CD4-positive, CD25-positive, alpha-beta regulatory T cell (primary cell): ENCODE data around the gene RAD51B. TPM values are rescaled to one million over a fixed set of nuclear protein-coding genes. Genes with fewer than 3 reads are reported as not detected.

Experiments
- ATAC-seq, 2 donors: fragments of 150-1000 bp; cut with Tn5 transposase; one replicate each; pipeline ENCODE4 v1.10.0; 2021; ENCODE audit warnings: low read depth in 2 of 2, moderate number of reproducible peaks in 2 of 2, moderate library complexity in 1 of 2
- DNase-seq, 3 donors: peaks; one replicate each; pipeline versions ENCODE4 v3.0.0 to v3.0.0-alpha.2; 2012 to 2022; ENCODE audit warnings: mixed read lengths in 1 of 3
- H3K27ac ChIP-seq: one replicate; pipeline ENCODE4 v1.7.0; 2013; ENCODE audit warnings: mild to moderate bottlenecking, low read length; ENCODE audit not compliant: insufficient read depth, poor library complexity, severe bottlenecking
- H3K27me3 ChIP-seq: one replicate; pipeline ENCODE4 v1.7.0; 2013; ENCODE audit warnings: low read length; ENCODE audit not compliant: control insufficient read depth, insufficient read depth
- H3K36me3 ChIP-seq: one replicate; pipeline ENCODE4 v1.7.0; 2013; ENCODE audit warnings: mild to moderate bottlenecking, low read length, moderate library complexity; ENCODE audit not compliant: control insufficient read depth, insufficient read depth
- H3K4me1 ChIP-seq: 2 replicates; pipeline ENCODE4 v1.7.0; 2013; ENCODE audit warnings: mild to moderate bottlenecking, low read length; ENCODE audit not compliant: insufficient read depth, control insufficient read depth, poor library complexity, severe bottlenecking
- H3K4me3 ChIP-seq: one replicate; pipeline ENCODE4 v1.7.0; 2013; ENCODE audit warnings: low read depth, mild to moderate bottlenecking, low read length, moderate library complexity
- H3K9me3 ChIP-seq, 2 experiments: 1 replicate in 1 of 2; 2 replicates in 1 of 2; pipeline ENCODE4 v1.7.0; 2013; ENCODE audit warnings: low read length in 2 of 2, mild to moderate bottlenecking in 1 of 2, moderate library complexity in 1 of 2; ENCODE audit not compliant: control insufficient read depth in 2 of 2
- H3K27ac Mint-ChIP-seq, 3 donors: one replicate each; pipeline ENCODE4 v1.8.0; 2020 to 2022; ENCODE audit warnings: mild to moderate bottlenecking in 3 of 3, mixed read lengths in 3 of 3, moderate library complexity in 2 of 3
- H3K27me3 Mint-ChIP-seq: one replicate; pipeline ENCODE4 v1.8.0; 2022; ENCODE audit warnings: mild to moderate bottlenecking, mixed read lengths
- H3K36me3 Mint-ChIP-seq: one replicate; pipeline ENCODE4 v1.8.0; 2020; ENCODE audit warnings: mixed read lengths
- H3K4me1 Mint-ChIP-seq, 4 donors: one replicate each; pipeline ENCODE4 v1.8.0; 2020 to 2022; ENCODE audit warnings: mixed read lengths in 4 of 4, mild to moderate bottlenecking in 1 of 4
- H3K4me3 Mint-ChIP-seq, 4 donors: one replicate each; pipeline ENCODE4 v1.8.0; 2020 to 2022; ENCODE audit warnings: mild to moderate bottlenecking in 4 of 4, mixed read lengths in 4 of 4, moderate library complexity in 3 of 4
- H3K9me3 Mint-ChIP-seq, 7 donors: one replicate each; pipeline ENCODE4 v1.8.0; 2020 to 2022; ENCODE audit warnings: mixed read lengths in 7 of 7, mild to moderate bottlenecking in 3 of 7, moderate library complexity in 2 of 7
- polyA plus RNA-seq, 4 donors: library from polyadenylated mRNA; unstranded; fragments of 300-500 nt; fragmentation: Illumina TruSeq; gene quantifications; one replicate each; pipeline ENCODE4 v1.2.3, GENCODE V29; 2021
- total RNA-seq: library from RNA; stranded (reverse); gene quantifications from one replicate; pipeline ENCODE4 v1.2.3, GENCODE V29; 2022

Gene RAD51B
- total and polyA plus RNA-seq, 5 donors from 2014 or later: 19.1 to 40.2 (median 28.1) TPM

- Mint-ChIP-seq H3K27ac (no peak overlapping the region), H3K4me1 (peaks cover 0 to 8% (median 0%) of the 10 kb centered on the region in 4 donors), H3K36me3 (no peaks in the 10 kb centered on the region), H3K4me3 (no peak overlapping the region), H3K27me3 (no peaks in the 10 kb centered on the region), H3K9me3 (no peaks in the 10 kb centered on the region)
- DNase-seq (no peak), ATAC-seq (no peak)
- no peaks in the 10 kb centered on the region for H3K27me3 ChIP-seq
- no peak overlapping the region for H3K4me3 ChIP-seq
- H3K9me3 ChIP-seq: no peaks in the 10 kb centered on the region
- no peak overlapping the region for H3K27ac ChIP-seq
- no peaks in the 10 kb centered on the region for H3K36me3 ChIP-seq
- H3K4me1 ChIP-seq: peaks cover 7% of the 10 kb centered on the region
These were observed 814.8 kb downstream of the RAD51B start for GRCh38 chr14:68634332-68634731.

GRCh38 chr14:68634874-68635595 lies 815.5 kb downstream of the RAD51B start:
- H3K4me1 Mint-ChIP-seq: peaks cover 0 to 7% (median 0%) of the 10 kb centered on the region in 4 donors
- no peak overlapping the region for H3K27ac Mint-ChIP-seq
- no peaks in the 10 kb centered on the region for H3K36me3 ChIP-seq
- H3K36me3 Mint-ChIP-seq: no peaks in the 10 kb centered on the region
- H3K9me3 Mint-ChIP-seq: no peaks in the 10 kb centered on the region
- H3K27ac ChIP-seq: no peak overlapping the region
- no peaks in the 10 kb centered on the region for H3K9me3 ChIP-seq
- no peaks in the 10 kb centered on the region for H3K27me3 ChIP-seq
- no peak for ATAC-seq
- no peak overlapping the region for H3K4me3 ChIP-seq
- no peaks in the 10 kb centered on the region for H3K27me3 Mint-ChIP-seq
- DNase-seq: no peak
- H3K4me3 Mint-ChIP-seq: no peak overlapping the region
- H3K4me1 ChIP-seq: peaks cover 7% of the 10 kb centered on the region

DNA sequence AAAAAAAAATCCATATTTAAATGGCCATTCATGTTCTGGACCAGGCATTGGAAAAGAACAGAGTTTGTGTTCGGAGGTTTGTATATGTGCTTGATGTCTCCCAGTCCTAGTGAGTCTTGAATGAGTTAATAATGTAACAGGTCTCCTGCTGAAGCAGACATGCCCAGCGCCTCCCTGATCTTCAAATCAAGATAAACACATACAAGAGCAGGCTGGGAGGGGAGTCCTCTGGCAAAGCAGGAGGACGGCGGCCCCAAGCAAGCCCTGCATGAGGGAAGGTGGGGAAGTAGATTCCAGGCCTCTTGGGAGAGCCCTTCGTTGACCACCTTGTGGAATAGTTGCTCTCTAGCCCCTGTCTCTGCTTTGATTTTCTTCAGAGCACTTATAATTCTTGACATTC lies 817.0 kb downstream of the RAD51B start:
- Mint-ChIP-seq H3K4me3 (no peak overlapping the region), H3K9me3 (peaks cover 0 to 9% (median 1%) of the 10 kb centered on the region in 7 donors), H3K4me1 (peaks cover 0 to 7% (median 0%) of the 10 kb centered on the region in 4 donors), H3K27me3 (no peaks in the 10 kb centered on the region), H3K27ac (peak overlapping the region in 1 of 3 donors; percentile 39), H3K36me3 (no peaks in the 10 kb centered on the region)
- Histone ChIP-seq H3K4me1 (peaks cover 7% of the 10 kb centered on the region), H3K27me3 (no peaks in the 10 kb centered on the region), H3K4me3 (no peak overlapping the region), H3K36me3 (no peaks in the 10 kb centered on the region), H3K9me3 (peaks cover 0 to 5% of the 10 kb centered on the region in 2 experiments), H3K27ac (no peak overlapping the region)
- DNase-seq (no peak), ATAC-seq (no peak)

DNA sequence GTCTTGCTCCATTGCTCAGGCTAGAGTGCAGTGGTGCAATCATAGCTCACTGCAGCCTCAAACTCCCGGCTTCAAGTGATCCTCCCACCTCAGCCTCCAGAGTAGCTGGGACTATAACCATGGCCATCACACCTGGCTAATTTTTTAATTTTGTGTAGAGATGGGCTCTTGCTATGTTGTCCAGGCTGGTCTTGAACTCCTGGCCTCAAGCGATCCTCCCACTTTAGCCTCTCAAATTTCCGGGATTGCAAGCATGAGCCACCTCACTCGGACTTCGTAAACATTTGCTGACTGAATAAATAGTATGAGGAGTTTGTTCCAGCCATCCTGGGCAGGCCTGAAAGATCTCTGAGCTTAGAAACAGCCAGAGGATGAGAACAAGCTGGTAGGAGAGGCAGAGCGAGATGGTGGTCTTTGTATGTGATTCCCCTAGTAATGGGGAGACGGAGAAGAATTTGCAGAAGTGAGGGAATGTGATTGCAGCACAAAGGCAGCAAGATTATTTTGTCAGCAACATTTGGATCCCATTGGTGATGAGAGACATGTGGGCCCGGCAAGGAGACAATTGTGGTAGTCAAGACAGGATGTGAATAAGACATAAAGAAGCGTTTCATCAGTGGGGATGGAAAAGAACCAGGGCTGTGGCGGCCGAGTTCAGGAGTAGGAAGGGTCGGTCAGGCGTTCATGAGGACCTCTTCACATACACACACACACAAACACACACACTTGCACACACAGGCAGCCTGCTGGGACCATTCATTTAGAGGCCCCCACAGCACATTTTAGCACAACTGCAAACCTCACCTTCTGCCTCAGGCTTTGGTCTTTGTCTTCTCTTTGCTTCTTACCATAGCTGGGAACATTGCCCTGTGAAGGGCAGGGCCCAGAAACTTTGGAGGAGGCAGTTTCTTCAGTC lies 817.8 kb downstream of the RAD51B start:
- DNase-seq (no peak), ATAC-seq (no peak)
- peaks cover 7% of the 10 kb centered on the region for H3K4me1 ChIP-seq
- H3K36me3 Mint-ChIP-seq: no peaks in the 10 kb centered on the region
- H3K4me1 Mint-ChIP-seq: peaks cover 0 to 7% (median 0%) of the 10 kb centered on the region in 4 donors
- H3K4me3 ChIP-seq: no peak overlapping the region
- H3K4me3 Mint-ChIP-seq: no peak overlapping the region
- peaks cover 0 to 12% (median 1%) of the 10 kb centered on the region in 7 donors for H3K9me3 Mint-ChIP-seq
- H3K27ac ChIP-seq: no peak overlapping the region
- H3K27me3 ChIP-seq: no peaks in the 10 kb centered on the region
- no peaks in the 10 kb centered on the region for H3K36me3 ChIP-seq
- peaks cover 0 to 6% of the 10 kb centered on the region in 2 experiments for H3K9me3 ChIP-seq
- H3K27me3 Mint-ChIP-seq: no peaks in the 10 kb centered on the region
- H3K27ac Mint-ChIP-seq: peak overlapping the region in 1 of 3 donors; percentile 39

GRCh38 chr14:68638141-68638999 lies 818.8 kb downstream of the RAD51B start:
- no peaks in the 10 kb centered on the region for H3K36me3 ChIP-seq
- Mint-ChIP-seq H3K9me3 (peaks cover 0 to 16% (median 1%) of the 10 kb centered on the region in 7 donors), H3K27ac (no peak overlapping the region), H3K27me3 (no peaks in the 10 kb centered on the region), H3K4me1 (peaks cover 0 to 7% (median 0%) of the 10 kb centered on the region in 4 donors), H3K4me3 (no peak overlapping the region), H3K36me3 (no peaks in the 10 kb centered on the region)
- peaks cover 7% of the 10 kb centered on the region for H3K4me1 ChIP-seq
- H3K27me3 ChIP-seq: no peaks in the 10 kb centered on the region
- DNase-seq (no peak), ATAC-seq (no peak)
- H3K27ac ChIP-seq: no peak overlapping the region
- H3K9me3 ChIP-seq: peaks cover 0 to 6% of the 10 kb centered on the region in 2 experiments
- H3K4me3 ChIP-seq: no peak overlapping the region

DNA sequence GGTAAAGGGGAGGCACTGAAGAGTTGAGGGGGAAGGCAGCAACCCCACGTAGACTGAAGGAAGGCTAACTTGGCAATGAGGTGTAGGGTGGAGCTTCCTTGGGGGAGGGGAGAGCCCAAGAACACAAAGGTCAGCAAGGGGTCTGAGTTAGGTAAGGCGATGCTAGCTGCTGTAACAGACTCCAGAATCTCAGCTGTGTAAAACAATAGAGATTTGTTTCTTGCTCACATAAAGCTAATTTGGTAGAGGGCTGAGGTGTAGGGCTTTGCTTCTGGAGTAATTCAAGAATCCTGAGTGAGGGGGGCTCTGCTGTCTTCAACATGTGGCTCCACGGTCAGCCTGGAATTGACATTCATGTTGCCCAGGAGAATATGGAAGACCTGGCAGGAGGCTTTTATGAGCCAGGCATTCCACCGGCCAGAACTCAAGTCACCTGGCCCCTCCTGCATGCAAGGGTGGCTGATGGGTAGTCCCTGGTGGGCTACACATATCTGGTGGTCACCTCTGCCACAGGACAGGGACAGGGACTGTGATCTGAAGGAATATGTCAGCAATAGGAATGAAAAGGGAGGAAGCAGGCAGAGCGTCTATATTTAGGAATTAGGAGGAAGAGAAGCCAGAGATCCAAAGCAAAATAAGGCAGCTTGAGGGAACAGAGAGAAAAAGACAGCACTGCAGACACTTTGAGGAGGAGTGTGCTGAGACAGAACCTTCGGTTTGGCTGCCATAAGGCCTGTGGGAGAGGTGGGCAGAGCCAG lies 819.6 kb downstream of the RAD51B start:
- DNase-seq (no peak), ATAC-seq (no peak)
- Mint-ChIP-seq H3K27me3 (no peaks in the 10 kb centered on the region), H3K27ac (no peak overlapping the region), H3K4me1 (peaks cover 0 to 1% (median 0%) of the 10 kb centered on the region in 4 donors), H3K4me3 (no peak overlapping the region), H3K36me3 (no peaks in the 10 kb centered on the region), H3K9me3 (peaks cover 0 to 16% (median 1%) of the 10 kb centered on the region in 7 donors)
- Histone ChIP-seq H3K27me3 (no peaks in the 10 kb centered on the region), H3K36me3 (no peaks in the 10 kb centered on the region), H3K27ac (no peak overlapping the region), H3K9me3 (peaks cover 0 to 6% of the 10 kb centered on the region in 2 experiments), H3K4me3 (no peak overlapping the region), H3K4me1 (peaks cover 7% of the 10 kb centered on the region)
